ENCODE results near the gene MRPL41. TPM values are rescaled to one million over a fixed set of nuclear protein-coding genes. Genes with fewer than 3 reads are reported as not detected.
"Not testable (repeated sequence)": the region's sequence is repeated elsewhere in the genome, so short reads cannot be mapped to it uniquely, and the experiment has no call there.

The MRPL41 gene
- total and polyA plus RNA-seq, 2 donors from 2014 or later: 47.3 to 150 TPM

DNA sequence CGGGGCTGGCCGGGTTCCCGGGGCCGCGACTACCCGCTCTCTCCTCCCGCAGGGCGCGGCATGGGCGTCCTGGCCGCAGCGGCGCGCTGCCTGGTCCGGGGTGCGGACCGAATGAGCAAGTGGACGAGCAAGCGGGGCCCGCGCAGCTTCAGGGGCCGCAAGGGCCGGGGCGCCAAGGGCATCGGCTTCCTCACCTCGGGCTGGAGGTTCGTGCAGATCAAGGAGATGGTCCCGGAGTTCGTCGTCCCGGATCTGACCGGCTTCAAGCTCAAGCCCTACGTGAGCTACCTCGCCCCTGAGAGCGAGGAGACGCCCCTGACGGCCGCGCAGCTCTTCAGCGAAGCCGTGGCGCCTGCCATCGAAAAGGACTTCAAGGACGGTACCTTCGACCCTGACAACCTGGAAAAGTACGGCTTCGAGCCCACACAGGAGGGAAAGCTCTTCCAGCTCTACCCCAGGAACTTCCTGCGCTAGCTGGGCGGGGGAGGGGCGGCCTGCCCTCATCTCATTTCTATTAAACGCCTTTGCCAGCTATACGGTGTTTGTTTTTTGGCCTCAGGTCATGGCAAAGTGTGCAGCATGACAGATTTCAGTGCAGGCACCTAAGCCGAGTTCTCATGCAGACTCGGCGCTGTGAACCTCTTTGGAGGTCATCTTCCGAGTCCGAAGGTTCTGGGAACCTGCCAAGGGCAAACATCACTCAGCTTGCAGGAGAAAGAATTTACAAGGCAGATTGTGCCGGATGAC, 516 bp downstream of the MRPL41 start:
- DNase-seq: peak in 3 of 5 donors; percentile 24 to 82 (median 36)
- Histone ChIP-seq H3K36me3 (ENCODE audit: control insufficient read depth in 2 of 3, insufficient read depth in 3 of 3, low read length in 3 of 3) (peaks cover 0 to 12% (median 4%) of the 10 kb centered on the region in 3 donors), H3K27ac (ENCODE audit: low read depth in 2 of 2, low read length in 2 of 2) (peak overlapping the region; percentile 57 to 66), H3K4me1 (ENCODE audit: control insufficient read depth in 2 of 3, insufficient read depth in 2 of 3, low read depth in 1 of 3, low read length in 3 of 3) (peaks cover 0 to 11% (median 5%) of the 10 kb centered on the region in 3 donors), H3K9ac (ENCODE audit: low read length in 3 of 3) (peak overlapping the region; percentile 33 to 88 (median 37)), H3K9me3 (ENCODE audit: control insufficient read depth in 2 of 3, insufficient read depth in 1 of 3, low read length in 3 of 3) (no peaks in the 10 kb centered on the region), H3K27me3 (ENCODE audit: control insufficient read depth, insufficient read depth, low read length) (no peaks in the 10 kb centered on the region), H3K4me3 (ENCODE audit: low read length in 3 of 3) (peak overlapping the region; percentile 50 to 84 (median 68))
- TF ChIP-seq, protein P1, sequence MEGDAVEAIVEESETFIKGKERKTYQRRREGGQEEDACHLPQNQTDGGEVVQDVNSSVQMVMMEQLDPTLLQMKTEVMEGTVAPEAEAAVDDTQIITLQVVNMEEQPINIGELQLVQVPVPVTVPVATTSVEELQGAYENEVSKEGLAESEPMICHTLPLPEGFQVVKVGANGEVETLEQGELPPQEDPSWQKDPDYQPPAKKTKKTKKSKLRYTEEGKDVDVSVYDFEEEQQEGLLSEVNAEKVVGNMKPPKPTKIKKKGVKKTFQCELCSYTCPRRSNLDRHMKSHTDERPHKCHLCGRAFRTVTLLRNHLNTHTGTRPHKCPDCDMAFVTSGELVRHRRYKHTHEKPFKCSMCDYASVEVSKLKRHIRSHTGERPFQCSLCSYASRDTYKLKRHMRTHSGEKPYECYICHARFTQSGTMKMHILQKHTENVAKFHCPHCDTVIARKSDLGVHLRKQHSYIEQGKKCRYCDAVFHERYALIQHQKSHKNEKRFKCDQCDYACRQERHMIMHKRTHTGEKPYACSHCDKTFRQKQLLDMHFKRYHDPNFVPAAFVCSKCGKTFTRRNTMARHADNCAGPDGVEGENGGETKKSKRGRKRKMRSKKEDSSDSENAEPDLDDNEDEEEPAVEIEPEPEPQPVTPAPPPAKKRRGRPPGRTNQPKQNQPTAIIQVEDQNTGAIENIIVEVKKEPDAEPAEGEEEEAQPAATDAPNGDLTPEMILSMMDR (IDR thresholded peaks at IDR 0.05; ENCODE audit: borderline replicate concordance, extremely low read depth, insufficient read depth): no peak
- no peak for FAIRE-seq
- intact Hi-C loops (cut with DNase I): no loop called here

DNA sequence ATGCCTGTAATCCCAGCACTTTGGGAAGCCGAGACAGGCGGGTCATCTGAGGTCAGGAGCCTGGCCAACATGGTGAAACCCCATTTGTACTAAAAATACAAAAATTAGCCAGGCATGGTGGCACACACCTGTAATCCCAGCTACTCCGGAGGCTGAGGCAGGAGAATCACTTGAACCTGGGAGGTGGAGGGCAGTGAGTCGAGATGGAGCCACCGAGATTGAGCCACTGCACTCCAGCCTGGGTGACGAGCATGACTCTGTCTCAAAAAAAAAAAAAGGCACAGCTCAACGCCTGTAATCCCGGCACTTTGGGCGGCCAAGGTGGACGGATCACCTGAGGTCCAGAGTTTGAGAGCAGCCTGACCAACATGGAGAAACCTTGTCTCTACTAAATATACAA, 2.0 kb downstream of the MRPL41 start:
- intact Hi-C loops (cut with DNase I); H3K4me3 ChIP-seq (ENCODE audit: low read length in 3 of 3); H3K9me3 ChIP-seq (ENCODE audit: control insufficient read depth in 2 of 3, insufficient read depth in 1 of 3, low read length in 3 of 3); H3K9ac ChIP-seq (ENCODE audit: low read length in 3 of 3); H3K27ac ChIP-seq (ENCODE audit: low read depth in 2 of 2, low read length in 2 of 2); H3K27me3 ChIP-seq (ENCODE audit: control insufficient read depth, insufficient read depth, low read length); FAIRE-seq: not testable (repeated sequence)
- peaks cover 0 to 11% (median 5%) of the 10 kb centered on the region in 3 donors for H3K4me1 ChIP-seq (ENCODE audit: control insufficient read depth in 2 of 3, insufficient read depth in 2 of 3, low read depth in 1 of 3, low read length in 3 of 3)
- peaks cover 0 to 12% (median 4%) of the 10 kb centered on the region in 3 donors for H3K36me3 ChIP-seq (ENCODE audit: control insufficient read depth in 2 of 3, insufficient read depth in 3 of 3, low read length in 3 of 3)
- DNase-seq: peak in 1 of 5 donors; percentile 44

DNA sequence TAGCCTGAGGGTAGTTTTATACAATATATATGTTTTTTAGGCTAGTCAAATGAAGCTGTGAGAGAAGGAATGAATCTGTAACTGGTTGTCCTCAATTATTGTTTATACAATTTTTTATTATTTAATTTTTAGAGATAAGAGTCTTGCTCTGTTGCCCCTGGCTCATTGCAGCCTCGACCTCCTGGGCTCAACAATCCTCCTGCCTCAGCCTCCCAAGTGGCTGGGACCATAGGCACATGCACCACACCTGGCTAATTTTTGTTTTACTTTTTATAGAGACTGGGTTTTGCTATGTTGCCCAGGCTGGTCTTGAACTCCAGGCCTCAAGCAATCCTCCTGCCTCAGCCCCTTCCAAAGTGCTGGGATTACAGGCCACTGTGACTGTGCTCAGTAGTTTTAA, 2.7 kb downstream of the MRPL41 start:
- Histone ChIP-seq H3K4me1 (ENCODE audit: control insufficient read depth in 2 of 3, insufficient read depth in 2 of 3, low read depth in 1 of 3, low read length in 3 of 3) (peaks cover 0 to 11% (median 5%) of the 10 kb centered on the region in 3 donors), H3K27me3 (ENCODE audit: control insufficient read depth, insufficient read depth, low read length) (no peaks in the 10 kb centered on the region), H3K36me3 (ENCODE audit: control insufficient read depth in 2 of 3, insufficient read depth in 3 of 3, low read length in 3 of 3) (peaks cover 0 to 12% (median 4%) of the 10 kb centered on the region in 3 donors), H3K9me3 (ENCODE audit: control insufficient read depth in 2 of 3, insufficient read depth in 1 of 3, low read length in 3 of 3) (no peaks in the 10 kb centered on the region), H3K9ac (ENCODE audit: low read length in 3 of 3) (no peak overlapping the region), H3K27ac (ENCODE audit: low read depth in 2 of 2, low read length in 2 of 2) (no peak overlapping the region), H3K4me3 (ENCODE audit: low read length in 3 of 3) (no peak overlapping the region)
- no peak for FAIRE-seq
- intact Hi-C loops (cut with DNase I): no loop called here
- TF ChIP-seq, protein P1 (IDR thresholded peaks at IDR 0.05; ENCODE audit: borderline replicate concordance, extremely low read depth, insufficient read depth): no peak
- no peak for DNase-seq

DNA sequence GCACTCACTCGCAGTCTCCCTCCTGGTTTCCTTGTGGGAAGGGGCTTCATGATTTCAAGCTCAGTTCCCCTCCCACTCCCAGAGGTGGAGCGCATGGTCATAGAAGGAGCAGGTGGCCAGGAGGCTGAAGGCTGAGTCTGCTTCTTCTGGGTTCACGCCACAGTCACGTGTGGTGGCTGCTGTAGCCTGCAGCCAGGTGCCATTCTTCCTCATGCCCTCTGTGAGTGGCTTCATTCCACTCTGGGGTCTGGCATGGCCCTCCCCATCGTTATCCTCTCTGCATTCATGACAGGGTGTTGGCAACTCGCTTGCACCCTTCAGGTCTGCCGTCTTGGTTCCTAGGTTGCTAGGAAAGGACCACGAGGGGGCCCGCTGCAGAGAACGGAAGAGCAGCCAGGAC, 3.5 kb downstream of the MRPL41 start:
- FAIRE-seq: no peak
- intact Hi-C loops (cut with DNase I): no loop called here

More for the DNA sequence above, 3.5 kb downstream of the MRPL41 start:
- Histone ChIP-seq H3K27me3 (ENCODE audit: control insufficient read depth, insufficient read depth, low read length) (no peaks in the 10 kb centered on the region), H3K9me3 (ENCODE audit: control insufficient read depth in 2 of 3, insufficient read depth in 1 of 3, low read length in 3 of 3) (no peaks in the 10 kb centered on the region), H3K9ac (ENCODE audit: low read length in 3 of 3) (no peak overlapping the region), H3K36me3 (ENCODE audit: control insufficient read depth in 2 of 3, insufficient read depth in 3 of 3, low read length in 3 of 3) (peaks cover 0 to 12% (median 4%) of the 10 kb centered on the region in 3 donors), H3K4me1 (ENCODE audit: control insufficient read depth in 2 of 3, insufficient read depth in 2 of 3, low read depth in 1 of 3, low read length in 3 of 3) (peaks cover 0 to 5% (median 5%) of the 10 kb centered on the region in 3 donors), H3K27ac (ENCODE audit: low read depth in 2 of 2, low read length in 2 of 2) (no peak overlapping the region), H3K4me3 (ENCODE audit: low read length in 3 of 3) (no peak overlapping the region)
- TF ChIP-seq, protein P1 (IDR thresholded peaks at IDR 0.05; ENCODE audit: borderline replicate concordance, extremely low read depth, insufficient read depth): no peak
- no peak for DNase-seq

All from kidney (tissue), 14 donors.